ENCODE data around the gene DHX35.
A peak's percentile ranks its signal among the peaks of the same experiment; 100 is the strongest.

DHX35 gene

DNA sequence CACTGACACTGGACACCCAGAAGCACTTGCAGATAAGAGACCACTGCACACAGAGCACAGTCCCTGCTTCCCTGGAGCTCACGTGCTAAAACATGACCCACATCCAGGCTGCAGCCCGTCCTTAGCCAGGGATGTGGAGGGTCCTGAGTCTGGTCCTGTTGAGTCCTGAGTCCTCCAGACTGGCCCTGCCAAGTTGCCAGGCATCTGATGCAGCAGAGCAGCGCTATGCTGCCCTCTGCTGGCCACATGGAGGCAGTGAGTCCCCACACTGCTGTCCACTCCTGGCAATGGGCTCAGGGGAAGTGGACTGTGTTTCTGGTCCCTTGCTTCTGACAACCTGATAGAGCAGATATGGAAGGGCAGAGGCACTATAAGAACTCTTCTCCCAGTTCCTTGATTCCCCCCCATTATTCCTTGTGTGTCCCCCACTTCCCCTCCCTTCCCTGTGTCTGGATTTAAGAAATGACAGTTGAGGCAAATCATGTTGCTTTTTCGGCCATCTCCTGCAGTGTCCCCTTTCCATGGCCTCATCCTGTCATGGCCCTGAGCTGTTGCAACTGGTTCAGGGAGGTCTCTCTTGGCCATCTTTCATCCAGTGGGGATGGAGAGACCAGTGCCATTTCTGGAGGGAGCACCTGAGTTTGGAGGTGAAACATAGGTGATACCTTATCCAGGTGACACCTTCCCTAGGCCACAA, 86.0 kb downstream of the DHX35 start (continued):
- TF ChIP-seq, protein P1, sequence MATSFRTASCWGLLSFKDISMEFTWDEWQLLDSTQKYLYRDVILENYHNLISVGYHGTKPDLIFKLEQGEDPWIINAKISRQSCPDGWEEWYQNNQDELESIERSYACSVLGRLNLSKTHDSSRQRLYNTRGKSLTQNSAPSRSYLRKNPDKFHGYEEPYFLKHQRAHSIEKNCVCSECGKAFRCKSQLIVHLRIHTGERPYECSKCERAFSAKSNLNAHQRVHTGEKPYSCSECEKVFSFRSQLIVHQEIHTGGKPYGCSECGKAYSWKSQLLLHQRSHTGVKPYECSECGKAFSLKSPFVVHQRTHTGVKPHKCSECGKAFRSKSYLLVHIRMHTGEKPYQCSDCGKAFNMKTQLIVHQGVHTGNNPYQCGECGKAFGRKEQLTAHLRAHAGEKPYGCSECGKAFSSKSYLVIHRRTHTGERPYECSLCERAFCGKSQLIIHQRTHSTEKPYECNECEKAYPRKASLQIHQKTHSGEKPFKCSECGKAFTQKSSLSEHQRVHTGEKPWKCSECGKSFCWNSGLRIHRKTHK (tag by site-specific recombination; IDR thresholded peaks at IDR 0.05), result no peak
- TF ChIP-seq ZSCAN30 (tag by site-specific recombination; IDR thresholded peaks at IDR 0.05), result 0 out of 2 replicates have a peak, but pooled peaks have one; percentile 49
- peak; percentile 53; the same call in 1 of the 2 replicates for TF ChIP-seq BCL11A (tag by site-specific recombination; IDR thresholded peaks at IDR 0.05; ENCODE audit: low read depth)
- 0 out of 2 replicates have a peak, but pooled peaks have one; percentile 4 for TF ChIP-seq KLF9 (tag by site-specific recombination; IDR thresholded peaks at IDR 0.05; ENCODE audit: low read depth)
- peak; percentile 74 for TF ChIP-seq ZBTB48 (tag by site-specific recombination; IDR thresholded peaks at IDR 0.05)

DNA sequence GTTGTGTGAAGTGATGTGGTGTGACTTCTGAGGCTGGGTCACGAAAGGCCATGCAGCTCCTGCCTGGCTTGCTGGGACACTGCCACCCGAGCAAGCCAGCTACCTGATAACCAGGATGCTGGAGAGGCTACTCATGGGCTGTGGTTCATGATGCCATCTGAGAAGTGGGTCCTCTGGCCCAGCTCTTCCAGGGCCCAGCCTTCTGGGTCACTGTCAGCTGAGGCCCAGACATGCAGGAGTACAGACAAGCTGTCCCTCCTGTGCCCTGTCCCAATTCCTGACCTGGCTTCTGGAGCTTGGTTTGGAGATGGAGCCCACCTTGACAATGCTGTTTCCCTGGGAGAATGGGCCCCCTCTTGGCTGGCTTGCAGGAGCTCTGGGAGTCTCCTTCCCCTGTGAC, 87.0 kb downstream of the DHX35 start:
- Histone ChIP-seq H3K9me3 (ENCODE audit: control insufficient read depth, insufficient read depth, low read depth, low read length) (no peaks in the 10 kb centered on the region), H3K4me3 (ENCODE audit: low read depth, low read length) (no peak overlapping the region)
- POLR2A ChIA-PET, result interaction anchor here (0.6 to 2.1 kb wide), 3 partner anchors 64 to 123 kb away, joined by 3 to 12 read pairs (median 3); partner anchors contain the start of gene FAM83D

DNA sequence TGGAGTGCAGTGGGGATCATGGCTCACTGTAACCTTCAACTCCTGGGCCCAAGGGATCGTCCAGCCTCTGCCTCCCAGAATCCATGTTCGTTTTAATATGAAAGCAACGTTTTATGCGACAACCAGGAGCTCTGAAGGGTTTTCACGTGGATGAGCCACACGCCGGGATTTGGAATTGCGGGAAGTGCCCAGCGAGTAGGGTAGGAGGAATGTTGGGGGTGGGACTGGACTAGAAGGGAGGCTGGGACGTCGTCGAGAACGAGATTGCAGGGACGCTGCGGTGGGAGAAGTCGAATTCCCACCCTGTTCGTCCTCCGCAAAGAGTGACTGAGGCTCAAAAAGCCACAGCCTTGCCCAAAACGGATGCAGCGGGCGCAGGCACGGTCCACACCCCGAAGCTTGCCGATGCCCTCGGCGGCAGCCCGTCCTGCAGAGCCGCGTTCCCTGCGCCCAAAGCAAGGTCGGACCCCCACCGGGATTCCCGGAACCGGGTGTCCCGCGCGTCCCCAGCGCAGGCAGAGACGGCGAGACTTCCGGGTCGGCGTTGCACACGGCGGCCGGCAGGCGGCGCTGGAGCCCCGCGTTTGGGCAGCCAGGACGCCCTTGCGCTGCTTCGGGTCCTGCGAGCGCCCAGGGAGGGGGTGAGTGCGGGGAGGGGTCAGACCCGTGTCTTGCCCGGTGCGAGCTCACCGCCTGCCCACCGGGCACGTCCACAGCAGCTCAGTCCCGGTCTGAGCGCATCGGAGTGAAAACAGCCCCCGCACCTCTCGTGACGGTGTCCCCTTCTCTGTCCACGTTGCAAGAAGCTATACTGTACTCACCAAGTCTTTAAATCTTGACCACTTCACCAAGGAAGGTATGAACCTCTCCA, 87.8 kb downstream of the DHX35 start:
- ChIA-PET POLR2A (interaction anchor here (2.1 kb wide), 1 partner anchor 124 kb away, joined by 12 read pairs; the partner anchor contains the start of gene FAM83D), CTCF (interaction anchor here (0.6 to 7.2 kb wide), 53 partner anchors 9 to 1476 kb away, joined by 3 to 83 read pairs (median 4); partner anchors contain the start of genes DHX35 and FAM83D)
- Histone ChIP-seq H3K27ac (ENCODE audit: extremely low read depth, low read depth, low read length) (no peak overlapping the region), H3K4me1 (ENCODE audit: control insufficient read depth, insufficient read depth, low read length) (no peaks in the 10 kb centered on the region), H3K9me3 (ENCODE audit: control insufficient read depth, insufficient read depth, low read depth, low read length) (no peaks in the 10 kb centered on the region), H3K4me3 (ENCODE audit: low read depth, low read length) (peak overlapping the region; percentile 67), H3K36me3 (ENCODE audit: control insufficient read depth in 2 of 2, insufficient read depth in 1 of 2, low read length in 2 of 2) (no peaks in the 10 kb centered on the region)
- TF ChIP-seq ZNF394 (tag by site-specific recombination; IDR thresholded peaks at IDR 0.05; ENCODE audit: borderline replicate concordance) (no peak; the same call in 1 of the 2 replicates), SCRT1 (tag by site-specific recombination; IDR thresholded peaks at IDR 0.05; ENCODE audit: borderline replicate concordance) (no peak), ZNF596 (tag by site-specific recombination; IDR thresholded peaks at IDR 0.05) (no peak), ZNF501 (tag by site-specific recombination; IDR thresholded peaks at IDR 0.05) (peak; percentile 76; the same call in 1 of the 2 replicates), ZNF473 (tag by site-specific recombination; IDR thresholded peaks at IDR 0.05) (no peak), ZNF16 (tag by site-specific recombination; IDR thresholded peaks at IDR 0.05; ENCODE audit: low read depth) (no peak), ZNF416 (tag by site-specific recombination; IDR thresholded peaks at IDR 0.05) (no peak), ZNF175 (tag by site-specific recombination; IDR thresholded peaks at IDR 0.05) (no peak)
- TF ChIP-seq, protein P2, sequence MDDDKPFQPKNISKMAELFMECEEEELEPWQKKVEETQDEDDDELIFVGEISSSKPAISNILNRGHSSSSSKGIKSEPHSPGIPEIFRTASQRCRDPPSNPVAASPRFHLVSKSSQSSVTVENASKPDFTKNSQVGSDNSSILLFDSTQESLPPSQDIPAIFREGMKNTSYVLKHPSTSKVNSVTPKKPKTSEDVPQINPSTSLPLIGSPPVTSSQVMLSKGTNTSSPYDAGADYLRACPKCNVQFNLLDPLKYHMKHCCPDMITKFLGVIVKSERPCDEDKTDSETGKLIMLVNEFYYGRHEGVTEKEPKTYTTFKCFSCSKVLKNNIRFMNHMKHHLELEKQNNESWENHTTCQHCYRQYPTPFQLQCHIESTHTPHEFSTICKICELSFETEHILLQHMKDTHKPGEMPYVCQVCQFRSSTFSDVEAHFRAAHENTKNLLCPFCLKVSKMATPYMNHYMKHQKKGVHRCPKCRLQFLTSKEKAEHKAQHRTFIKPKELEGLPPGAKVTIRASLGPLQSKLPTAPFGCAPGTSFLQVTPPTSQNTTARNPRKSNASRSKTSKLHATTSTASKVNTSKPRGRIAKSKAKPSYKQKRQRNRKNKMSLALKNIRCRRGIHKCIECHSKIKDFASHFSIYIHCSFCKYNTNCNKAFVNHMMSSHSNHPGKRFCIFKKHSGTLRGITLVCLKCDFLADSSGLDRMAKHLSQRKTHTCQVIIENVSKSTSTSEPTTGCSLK (tag by site-specific recombination; IDR thresholded peaks at IDR 0.05), result no peak

More for the DNA sequence above, 87.0 kb downstream of the DHX35 start:
- H3K27ac ChIP-seq (ENCODE audit: extremely low read depth, low read depth, low read length), result no peak overlapping the region
- CTCF ChIA-PET, result interaction anchor here (0.5 to 7.2 kb wide), 43 partner anchors 8 to 1616 kb away, joined by 3 to 83 read pairs (median 4); partner anchors contain the start of genes DHX35 and FAM83D
- no peaks in the 10 kb centered on the region for H3K4me1 ChIP-seq (ENCODE audit: control insufficient read depth, insufficient read depth, low read length)
- TF ChIP-seq, protein P3, sequence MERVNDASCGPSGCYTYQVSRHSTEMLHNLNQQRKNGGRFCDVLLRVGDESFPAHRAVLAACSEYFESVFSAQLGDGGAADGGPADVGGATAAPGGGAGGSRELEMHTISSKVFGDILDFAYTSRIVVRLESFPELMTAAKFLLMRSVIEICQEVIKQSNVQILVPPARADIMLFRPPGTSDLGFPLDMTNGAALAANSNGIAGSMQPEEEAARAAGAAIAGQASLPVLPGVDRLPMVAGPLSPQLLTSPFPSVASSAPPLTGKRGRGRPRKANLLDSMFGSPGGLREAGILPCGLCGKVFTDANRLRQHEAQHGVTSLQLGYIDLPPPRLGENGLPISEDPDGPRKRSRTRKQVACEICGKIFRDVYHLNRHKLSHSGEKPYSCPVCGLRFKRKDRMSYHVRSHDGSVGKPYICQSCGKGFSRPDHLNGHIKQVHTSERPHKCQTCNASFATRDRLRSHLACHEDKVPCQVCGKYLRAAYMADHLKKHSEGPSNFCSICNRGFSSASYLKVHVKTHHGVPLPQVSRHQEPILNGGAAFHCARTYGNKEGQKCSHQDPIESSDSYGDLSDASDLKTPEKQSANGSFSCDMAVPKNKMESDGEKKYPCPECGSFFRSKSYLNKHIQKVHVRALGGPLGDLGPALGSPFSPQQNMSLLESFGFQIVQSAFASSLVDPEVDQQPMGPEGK (tag by site-specific recombination; IDR thresholded peaks at IDR 0.05), result no peak
- TF ChIP-seq, protein P4, sequence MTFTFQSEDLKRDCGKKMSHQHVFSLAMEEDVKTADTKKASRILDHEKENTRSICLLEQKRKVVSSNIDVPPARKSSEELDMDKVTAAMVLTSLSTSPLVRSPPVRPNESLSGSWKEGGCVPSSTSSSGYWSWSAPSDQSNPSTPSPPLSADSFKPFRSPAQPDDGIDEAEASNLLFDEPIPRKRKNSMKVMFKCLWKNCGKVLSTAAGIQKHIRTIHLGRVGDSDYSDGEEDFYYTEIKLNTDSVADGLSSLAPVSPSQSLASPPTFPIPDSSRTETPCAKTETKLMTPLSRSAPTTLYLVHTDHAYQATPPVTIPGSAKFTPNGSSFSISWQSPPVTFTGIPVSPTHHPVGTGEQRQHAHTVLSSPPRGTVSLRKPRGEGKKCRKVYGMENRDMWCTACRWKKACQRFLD (tag by site-specific recombination; IDR thresholded peaks at IDR 0.05), result no peak
- TF ChIP-seq MEIS1 (CRISPR knock-in tag; IDR thresholded peaks at IDR 0.05; ENCODE audit: borderline replicate concordance) (no peak), ZNF37A (tag by site-specific recombination; IDR thresholded peaks at IDR 0.05) (no peak)
- TF ChIP-seq, protein P2 (tag by site-specific recombination; IDR thresholded peaks at IDR 0.05), result no peak
- no peaks in the 10 kb centered on the region; a peak in 1 of 3 replicates for H3K36me3 ChIP-seq (ENCODE audit: control insufficient read depth in 2 of 2, insufficient read depth in 1 of 2, low read length in 2 of 2)

All from HEK293 (cell line).